GM04504 (cell line): ENCODE measurements around the gene MSH3.
A peak's percentile ranks its signal among the peaks of the same experiment; 100 is the strongest.
"Not testable (repeated sequence)": the region's sequence is repeated elsewhere in the genome, so short reads cannot be mapped to it uniquely, and the experiment has no call there.

Source experiments
- DNase-seq: peaks from one replicate; pipeline ENCODE4 v3.0.0-alpha.2; 2012; ENCODE audit warnings: low read depth

MSH3 gene

DNA sequence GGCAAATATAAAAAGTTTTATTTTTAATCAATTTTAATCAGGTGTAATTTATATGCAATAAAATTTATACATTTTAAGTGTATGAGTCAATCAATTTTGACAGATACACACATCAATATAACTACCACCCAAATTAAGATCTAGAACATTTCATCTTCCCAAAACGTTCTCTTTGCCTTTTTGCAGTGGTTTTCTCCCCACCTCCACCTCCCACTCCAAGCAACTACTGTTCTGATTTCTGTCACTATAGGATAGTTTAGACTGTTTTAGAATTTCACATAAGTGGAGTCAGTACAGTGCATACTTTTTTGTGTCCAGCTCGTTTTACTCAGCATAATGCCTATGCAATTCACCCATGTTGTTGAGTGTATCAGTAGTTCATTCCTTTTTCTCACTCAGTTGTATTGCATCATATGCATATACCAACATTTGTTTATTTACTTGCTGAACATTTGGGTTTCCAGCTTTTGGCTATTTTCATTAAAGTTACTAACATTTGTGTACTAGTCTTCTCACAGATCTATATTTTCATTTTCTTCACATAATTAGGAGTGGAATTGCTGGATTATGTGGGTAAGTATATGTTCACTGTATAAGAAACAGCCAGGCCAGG is 52.5 kb downstream of the MSH3 start:
- DNase-seq: no peak

DNA sequence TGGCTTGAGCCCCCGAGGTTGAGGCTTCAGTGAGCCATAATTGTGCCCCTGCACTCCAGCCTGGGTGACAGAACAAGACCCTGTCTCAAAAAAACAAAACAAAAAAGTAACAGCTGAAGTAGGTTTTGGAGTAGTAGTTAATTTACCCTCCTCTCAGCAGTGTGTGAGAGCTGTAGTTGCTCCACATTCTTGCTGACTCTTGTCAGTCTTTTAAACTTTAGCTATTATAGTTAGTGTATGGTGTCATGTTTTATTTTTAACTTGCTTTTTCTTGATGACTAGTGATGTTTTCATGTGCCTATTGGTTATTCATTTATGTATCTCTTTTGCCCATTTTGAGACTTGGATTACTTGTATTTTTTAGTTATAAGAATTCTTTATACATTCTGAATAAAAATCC is 53.2 kb downstream of the MSH3 start:
- DNase-seq: peak; percentile 10

DNA sequence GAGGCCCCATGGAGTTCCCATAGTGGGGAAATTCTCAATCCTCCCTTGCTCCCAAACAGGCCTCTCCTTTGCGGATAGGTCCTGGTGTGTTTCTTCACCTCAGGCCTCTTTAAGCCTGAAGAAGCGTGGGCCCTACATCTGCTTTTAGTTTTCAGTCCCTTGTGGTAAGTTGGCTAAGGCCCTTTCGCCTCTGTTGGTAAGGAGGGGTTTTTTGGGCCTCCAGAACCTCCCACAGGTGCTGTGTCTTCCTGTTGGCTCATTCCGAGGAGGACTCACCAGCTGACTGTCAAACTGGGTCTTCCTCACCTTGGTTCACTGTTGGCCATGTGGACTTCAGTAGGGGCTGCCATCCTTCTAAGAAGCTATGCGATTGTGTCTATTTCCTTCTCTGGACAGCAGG is 56.8 kb downstream of the MSH3 start:
- no peak for DNase-seq

DNA sequence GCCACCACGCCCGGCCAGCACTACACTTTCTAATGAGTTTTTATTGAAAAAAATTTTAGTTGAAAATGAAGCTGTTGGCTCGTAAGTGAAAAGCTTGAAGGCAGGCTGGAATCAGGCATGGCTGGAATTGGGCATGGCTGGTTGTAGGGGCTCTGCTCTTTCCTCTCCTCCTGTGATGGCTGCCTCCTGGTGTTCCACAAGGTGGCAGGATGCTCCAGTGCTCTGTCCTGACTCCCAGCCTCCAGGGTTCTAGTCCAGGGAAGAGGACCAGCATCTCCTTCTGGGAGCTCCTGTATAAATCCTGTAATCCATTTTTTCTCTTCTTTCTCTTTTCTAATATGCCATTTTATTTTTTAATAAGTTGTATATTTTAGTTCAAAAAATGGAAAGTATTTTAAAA is 57.5 kb downstream of the MSH3 start:
- DNase-seq: no peak

DNA sequence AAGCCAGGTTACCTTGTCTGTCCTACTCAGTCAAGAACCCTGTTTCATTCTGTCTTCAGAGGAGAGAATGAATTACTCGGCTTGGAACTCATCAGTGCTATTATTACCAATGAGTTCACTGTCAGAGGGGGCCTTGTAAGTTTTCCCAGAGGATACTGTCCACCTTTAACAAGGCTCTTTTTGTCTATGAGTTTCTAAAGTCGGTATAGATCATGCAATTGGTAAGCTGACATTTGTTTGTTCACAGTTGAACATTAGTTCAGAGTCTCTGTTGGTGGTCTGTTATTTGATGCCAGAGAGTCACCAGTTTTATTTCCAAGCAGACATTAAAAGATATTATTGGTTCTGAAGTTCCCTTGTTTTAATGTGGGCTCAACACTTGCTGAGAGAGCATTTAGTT is 58.5 kb downstream of the MSH3 start:
- no peak for DNase-seq

DNA sequence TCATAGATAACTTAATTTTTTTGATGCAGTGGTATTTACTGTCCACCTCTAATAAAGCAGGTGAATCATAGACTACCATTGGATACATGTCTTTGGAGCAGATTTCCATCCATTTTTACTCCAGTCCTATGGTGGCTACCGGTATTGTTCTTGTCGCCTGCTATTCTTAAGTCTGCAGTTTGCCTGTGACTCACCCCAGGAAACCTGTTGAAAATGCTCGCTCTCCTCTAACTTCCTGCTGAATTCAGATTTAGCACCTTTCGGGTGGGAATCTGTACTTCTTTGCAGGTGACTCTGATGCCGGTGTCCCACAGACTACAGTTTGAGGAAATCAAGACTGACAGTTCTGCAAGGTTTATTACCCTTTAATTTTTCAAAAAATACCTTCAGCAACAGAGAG is 59.2 kb downstream of the MSH3 start:
- DNase-seq: no peak

DNA sequence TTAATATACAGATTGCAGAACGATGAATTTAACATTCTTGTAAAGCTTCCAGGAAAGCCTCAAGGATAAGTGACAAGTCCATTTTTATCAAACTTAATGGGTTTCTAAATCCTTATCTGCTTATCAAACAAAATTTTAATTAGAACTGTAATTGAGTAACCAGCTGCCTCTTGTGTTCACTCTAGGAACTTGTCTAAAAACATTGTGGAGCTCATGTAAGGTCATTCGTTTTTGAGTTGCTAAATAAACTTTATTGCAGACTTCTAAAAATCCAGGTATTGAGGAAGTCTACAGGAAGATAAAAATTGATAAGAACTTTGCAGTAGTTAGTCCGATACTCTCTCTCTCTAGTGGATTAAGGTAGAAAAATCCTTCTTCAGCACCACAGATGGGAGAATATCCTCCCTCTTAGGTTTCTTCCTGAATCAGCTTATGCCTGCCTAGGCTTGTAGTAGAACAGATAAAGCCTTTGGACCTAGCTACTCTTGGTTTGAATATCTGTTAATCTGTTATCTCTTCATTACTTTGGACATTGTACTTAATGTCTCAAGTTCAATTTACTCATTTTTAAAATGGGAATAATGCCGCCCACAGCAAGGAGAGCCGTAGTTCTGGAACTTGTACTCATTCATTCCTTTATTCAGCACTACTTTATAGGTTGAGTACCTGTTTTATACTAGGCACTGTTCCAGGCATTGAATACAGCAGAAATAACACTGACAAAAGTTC is 60.3 kb downstream of the MSH3 start:
- no peak for DNase-seq

DNA sequence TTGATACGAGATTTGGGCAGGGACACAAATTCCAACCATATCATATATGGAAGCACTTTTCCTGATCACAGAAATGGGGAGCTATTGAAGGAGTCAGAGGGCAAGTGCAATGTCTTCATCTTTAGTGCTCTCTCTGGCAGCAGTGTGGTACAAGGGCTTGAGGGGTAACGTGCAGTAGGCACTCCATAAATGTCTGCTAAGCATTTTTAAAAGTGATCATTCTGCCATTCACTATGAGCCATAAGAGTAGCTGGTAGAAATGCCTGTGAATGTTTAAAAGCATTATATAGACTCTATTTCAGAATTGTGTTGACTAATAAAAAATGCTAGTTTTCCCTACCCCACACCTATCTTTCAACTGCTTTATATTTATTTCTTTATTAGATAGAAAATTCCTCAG is 61.4 kb downstream of the MSH3 start:
- DNase-seq: no peak

DNA sequence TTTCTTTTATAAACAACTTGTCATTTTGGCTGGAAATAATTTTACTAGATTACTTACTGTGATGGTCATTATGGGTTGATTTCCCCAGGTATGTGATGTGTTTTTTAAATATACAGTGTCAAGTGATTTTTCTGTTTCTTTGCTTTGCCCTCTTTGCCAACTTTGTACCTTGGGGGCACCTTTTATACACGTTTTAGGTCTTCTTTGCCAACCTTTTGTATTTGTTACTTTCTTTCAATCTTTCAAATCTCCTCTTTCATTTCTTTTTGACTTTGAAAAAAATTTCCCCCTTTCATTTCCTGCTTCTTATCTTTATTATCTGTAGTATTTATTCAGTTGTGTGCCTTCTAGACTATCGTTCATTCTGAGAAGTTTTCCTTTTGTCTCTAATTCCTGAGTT is 65.7 kb downstream of the MSH3 start:
- DNase-seq: no peak

DNA sequence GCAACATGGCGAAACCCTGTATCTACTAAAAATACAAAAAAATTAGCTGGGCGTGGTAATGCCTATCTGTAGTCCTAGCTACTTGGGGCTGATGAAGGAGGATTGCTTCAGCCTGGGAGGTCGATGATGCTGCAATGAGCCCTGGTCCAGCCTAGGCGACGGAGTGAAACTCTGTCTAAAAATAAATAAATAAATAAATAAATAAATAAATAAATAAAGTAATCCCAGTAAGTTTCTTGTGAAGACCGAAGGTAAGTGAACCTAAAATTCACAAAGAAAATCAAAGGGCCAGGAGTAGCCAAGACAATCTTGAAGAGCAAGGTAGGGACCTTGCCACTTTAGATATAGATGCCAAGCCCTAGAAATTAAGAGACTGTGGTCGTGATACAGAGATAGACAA is 68.5 kb downstream of the MSH3 start:
- no peak for DNase-seq

DNA sequence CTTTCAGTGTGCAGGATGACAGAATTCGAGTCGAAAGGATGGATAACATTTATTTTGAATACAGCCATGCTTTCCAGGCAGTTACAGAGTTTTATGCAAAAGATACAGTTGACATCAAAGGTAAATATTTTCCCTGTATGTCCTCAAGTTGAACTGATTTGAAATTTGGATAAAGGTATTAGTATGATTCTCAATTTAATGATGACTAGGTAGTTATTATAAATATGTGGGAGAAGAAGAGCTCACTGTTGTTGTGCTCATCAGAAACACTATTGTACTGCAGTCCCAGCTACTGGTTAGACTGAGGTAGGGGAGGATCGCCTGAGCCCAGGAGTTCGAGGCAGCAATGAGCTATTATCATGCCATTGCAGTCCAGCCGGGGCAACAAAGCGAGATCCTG is 71.0 kb downstream of the MSH3 start:
- DNase-seq: no peak

DNA sequence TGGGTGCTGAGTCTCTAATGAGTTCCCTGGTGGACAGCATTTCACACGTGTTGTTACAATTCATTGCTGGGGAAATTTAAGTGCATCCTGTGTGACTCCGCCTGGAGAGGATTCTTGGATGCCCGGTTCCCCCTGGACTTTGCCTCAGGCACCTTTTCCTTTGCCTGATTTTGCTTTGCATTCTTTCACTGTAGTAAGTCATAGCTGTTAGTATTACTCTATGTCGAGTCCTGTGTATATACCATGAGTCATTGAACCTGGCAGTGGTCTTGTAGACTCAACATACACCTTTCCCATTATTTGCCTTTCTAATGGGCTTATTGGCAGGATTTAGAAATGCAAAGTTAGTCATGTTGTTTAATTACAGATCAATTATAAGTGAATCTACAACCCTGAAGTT is 82.3 kb downstream of the MSH3 start:
- DNase-seq: no peak

DNA sequence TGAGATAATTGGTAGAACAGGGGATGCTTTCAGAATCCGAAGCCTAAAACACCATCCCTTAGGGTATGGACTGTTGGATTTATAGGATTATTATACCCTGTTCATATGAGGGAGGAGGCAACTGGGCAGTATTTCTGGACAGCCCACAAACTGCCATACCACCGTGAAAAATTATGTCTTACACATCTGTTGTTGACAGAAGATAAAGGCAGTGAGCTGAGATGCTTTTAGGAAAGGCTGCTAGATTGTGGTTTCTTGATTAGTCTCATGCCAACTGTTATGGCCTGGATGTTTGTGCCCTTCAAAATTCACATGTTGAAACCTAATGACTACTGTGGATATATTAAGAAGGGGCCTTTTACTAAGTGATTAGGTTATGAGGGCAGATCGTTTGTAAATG is 84.0 kb downstream of the MSH3 start:
- no peak for DNase-seq

DNA sequence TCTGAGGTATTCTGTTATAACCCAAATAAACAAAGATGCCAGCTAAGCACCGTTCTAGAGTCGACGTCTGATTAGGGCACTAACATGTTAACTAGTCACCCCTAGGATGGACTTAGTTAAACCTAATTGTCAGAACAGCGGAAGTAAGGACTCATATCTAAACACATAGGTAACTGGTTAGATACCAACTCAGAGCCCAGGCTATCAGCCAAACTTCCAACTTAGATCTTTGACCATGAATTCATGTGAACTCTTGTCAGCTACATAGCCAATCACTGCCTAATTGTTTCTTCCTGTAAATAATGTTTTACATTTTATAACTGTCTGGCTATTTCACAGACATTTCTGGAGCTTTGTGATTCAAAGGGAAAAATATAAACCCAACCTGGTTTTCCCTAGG is 84.6 kb downstream of the MSH3 start:
- DNase-seq: no peak

DNA sequence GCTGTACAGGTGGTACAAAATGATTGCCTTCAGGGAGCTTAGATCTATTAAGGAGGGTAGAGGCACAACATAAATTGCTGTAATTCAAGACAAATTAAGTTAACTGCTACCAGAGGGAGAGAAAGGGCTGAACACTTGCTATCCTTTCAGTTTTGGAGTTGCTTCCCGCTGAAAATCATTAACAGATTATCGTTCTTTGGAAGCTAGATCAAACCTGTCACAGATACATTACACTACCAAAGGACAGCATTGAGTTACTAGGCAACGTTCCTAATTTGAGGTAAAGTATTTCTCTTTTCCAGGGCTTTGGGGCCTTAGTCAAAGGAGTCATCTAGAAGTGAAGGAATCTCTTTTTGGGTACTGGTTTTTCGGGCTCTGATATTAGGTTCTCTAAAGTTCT is 85.0 kb downstream of the MSH3 start:
- DNase-seq: no peak

DNA sequence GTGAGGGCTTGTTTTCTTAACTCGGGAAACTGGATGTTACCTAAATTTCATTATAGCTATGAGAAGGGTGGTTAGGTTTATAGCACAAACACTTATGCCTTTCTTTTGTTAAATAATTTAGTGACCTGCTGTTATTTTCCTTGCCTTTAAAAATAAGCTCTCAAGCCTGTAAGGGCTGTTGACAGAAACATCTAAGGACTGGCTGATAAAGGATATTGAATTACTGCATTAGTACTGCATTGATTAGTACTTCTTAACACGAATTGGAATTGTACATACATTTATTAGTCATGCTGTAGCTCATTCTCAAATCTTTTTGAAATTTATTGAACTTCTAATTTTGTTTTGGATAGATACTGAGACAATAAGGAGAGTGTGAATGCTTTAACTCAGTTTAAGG is 85.4 kb downstream of the MSH3 start:
- no peak for DNase-seq

DNA sequence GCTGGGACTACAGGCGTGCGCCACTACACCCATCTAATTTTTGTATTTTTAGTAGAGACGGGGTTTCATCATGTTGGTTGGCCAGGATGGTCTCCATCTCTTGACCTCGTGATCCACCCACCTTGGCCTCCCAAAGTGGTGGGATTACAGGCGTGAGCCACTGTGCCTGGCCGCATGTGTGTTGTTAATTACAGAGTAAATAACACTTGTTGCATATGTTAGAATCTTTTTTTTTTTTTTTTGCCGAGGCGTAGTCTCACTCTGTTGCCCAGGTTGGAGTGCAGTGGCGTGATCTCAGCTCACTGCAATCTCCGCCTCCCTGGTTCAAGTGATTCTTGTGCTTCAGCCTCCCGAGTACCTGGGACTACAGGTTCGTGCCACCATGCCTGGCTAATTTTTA is 86.0 kb downstream of the MSH3 start:
- DNase-seq: not testable (repeated sequence)

DNA sequence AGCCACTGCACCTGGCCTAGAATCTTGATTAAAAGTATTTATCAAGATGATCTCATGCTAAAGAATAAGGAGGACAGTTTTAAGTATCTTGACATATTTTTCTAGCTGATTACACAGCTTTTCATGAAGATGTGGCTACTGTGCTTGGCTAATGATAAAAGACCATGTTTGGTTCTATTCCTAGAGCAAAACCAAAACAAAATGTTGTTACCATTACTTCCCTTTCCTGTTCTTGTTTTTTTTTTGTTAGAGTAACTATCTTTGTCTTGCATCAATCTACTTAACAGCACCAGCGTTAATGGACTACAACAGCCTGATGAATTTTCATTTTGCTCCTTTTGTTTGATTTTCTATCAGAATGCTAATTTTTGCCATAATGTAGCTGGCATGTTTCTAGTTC is 86.5 kb downstream of the MSH3 start:
- no peak for DNase-seq

DNA sequence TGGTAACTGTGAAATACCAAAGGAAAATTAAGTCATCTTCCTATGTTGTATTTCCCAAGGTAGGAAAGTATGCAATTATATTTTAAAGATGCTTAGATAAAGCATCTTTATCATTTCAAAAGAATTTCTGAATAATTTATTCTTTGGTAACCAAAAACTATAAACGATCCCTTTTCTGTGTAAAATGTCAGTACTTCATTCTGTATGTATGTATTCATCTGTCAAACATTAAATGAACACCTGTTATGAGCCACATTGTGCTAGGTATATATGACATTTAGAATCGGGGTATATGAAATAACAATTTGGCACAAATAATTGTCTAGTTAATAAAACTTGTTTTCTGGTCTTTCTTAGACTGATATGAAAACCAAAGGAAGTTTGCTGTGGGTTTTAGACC is 89.7 kb downstream of the MSH3 start:
- no peak for DNase-seq

DNA sequence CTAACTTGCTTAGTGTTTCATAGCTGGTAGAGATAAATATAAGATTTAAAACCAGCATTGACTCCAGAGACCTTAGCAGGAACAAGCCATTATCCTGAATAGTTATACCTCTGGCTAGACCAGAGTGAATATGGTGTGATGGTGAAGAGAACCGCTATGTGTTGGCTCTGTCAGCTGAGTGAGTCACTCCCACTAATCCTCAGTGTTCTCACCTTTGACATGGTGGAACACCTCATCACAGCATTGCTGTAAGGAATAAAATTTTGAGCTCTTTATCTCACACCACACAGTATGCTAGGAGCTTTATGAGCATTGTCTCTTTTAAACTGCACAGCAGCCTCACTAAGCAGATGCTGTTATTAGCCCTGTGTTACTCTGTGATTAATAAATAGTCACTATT is 91.0 kb downstream of the MSH3 start:
- DNase-seq: no peak

DNA sequence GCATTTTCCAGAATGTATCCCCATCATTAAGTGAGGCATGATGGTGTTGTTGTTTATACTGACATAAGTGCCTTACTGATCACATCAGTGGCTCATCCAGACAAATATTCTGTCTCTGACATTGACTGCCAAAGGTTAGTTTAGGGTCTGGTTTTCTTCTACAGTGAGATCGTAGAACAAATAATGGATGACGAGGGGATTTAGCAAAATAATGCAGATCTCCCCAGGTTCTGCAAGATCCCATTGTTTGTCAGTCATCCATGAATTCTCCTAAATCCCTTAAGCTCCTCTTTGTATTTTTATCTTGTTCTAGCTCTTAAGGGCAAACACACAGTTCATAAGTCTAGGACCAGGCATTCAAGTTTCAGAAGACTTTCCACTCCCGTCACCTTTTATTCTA is 93.5 kb downstream of the MSH3 start:
- no peak for DNase-seq

DNA sequence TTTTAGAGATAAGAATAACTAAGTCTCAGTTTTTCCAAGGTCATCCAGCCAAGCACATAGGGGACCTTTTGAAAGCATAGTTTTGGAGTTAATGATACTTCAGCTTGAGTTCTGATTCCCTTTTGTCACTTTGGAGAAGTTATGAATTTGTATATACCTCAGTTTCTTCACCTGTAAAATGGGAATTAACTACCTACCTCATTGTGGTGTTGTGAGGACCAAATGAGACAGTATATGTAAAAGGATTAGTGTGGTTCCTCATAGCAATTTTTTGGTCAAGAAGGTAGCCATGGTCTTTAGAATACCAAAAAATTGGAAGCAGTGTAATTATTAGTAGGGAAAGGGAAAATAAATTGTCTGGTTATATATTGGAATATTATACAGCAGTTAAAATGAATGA is 98.0 kb downstream of the MSH3 start:
- DNase-seq: no peak

DNA sequence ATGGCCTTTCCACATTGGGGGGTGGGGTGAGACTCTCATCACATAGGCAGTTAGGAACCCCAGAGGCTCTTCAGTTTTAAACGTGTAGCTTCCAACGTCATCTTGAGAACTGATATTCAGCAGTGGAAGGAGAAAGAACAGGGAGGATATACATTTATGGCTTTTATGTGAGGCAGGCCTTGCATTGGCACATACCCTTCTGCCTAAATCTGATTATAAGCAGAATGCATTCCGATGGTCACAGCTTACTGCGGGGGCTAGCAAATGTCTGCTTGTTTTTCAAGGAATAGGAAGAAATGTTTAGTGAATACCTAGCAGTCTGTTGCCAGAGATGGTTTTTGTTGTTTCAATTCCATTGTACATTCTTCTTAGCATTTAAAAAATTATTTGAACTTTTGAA is 99.3 kb downstream of the MSH3 start:
- DNase-seq: no peak

DNA sequence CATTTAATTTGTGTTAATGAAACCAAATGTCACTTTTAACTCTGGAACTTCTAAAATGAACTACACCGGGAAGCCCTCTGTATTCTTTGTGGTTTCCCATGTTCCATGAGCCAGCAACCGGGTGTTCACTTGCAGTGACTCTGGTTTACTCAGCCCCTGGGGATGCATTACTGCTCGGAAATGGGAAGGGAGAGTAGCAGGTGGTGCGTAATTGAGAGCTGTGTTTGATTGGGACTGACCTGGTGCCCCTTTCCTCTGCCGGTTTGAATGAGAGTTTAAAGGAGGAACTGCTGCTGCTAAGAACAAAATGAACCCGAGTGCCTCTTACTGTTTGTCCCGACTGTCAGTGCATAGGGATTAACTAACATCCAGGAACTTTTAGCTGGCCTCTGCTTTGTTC is 100.4 kb downstream of the MSH3 start:
- no peak for DNase-seq
